Prostate gland (tissue), 2 donors: Measurements from ENCODE around the gene TAS2R20.
"Not testable (repeated sequence)": the region's sequence is repeated elsewhere in the genome, so short reads cannot be mapped to it uniquely, and the experiment has no call there.

Experiments
- CTCF ChIP-seq, 4 experiments: fragments of 200-600 bp in 2 of 4; fragments of 450-650 bp in 2 of 4; sonication (generic) in 2 of 4; IDR thresholded peaks; 1 replicate in 3 of 4; 2 replicates in 1 of 4; pipeline ENCODE4 v1.5.1; 2016 to 2019; ENCODE audit warnings: antibody characterized with exemption in 4 of 4, mild to moderate bottlenecking in 2 of 4, moderate library complexity in 2 of 4
- POLR2A ChIP-seq: fragments of 450-650 bp; IDR thresholded peaks from one replicate; pipeline ENCODE4 v1.6.1; 2016; ENCODE audit warnings: antibody characterized with exemption, mild to moderate bottlenecking

GRCh38 chr12:11041366-11041765 is 43.3 kb upstream of the TAS2R20 start:
- not testable (repeated sequence) for TF ChIP-seq CTCF (IDR thresholded peaks at IDR 0.05); POLR2A
